Testis (tissue), 2 donors: ENCODE results near the gene DEFB115.

Experiments
- POLR2A ChIP-seq: fragments of 450-650 bp; IDR thresholded peaks from one replicate; pipeline ENCODE4 v1.6.1; 2017; ENCODE audit warnings: antibody characterized with exemption, mild to moderate bottlenecking, moderate library complexity
- TF ChIP-seq, protein P1 (sequence below), 3 experiments: fragments of 450-650 bp in 2 of 3; fragments of 200-600 bp in 1 of 3; sonication (generic) in 1 of 3; IDR thresholded peaks; one replicate each; pipeline ENCODE4 v1.5.1; 2016 to 2019; ENCODE audit warnings: antibody characterized with exemption in 3 of 3, mild to moderate bottlenecking in 2 of 3, moderate library complexity in 1 of 3

- TF ChIP-seq, protein P1, sequence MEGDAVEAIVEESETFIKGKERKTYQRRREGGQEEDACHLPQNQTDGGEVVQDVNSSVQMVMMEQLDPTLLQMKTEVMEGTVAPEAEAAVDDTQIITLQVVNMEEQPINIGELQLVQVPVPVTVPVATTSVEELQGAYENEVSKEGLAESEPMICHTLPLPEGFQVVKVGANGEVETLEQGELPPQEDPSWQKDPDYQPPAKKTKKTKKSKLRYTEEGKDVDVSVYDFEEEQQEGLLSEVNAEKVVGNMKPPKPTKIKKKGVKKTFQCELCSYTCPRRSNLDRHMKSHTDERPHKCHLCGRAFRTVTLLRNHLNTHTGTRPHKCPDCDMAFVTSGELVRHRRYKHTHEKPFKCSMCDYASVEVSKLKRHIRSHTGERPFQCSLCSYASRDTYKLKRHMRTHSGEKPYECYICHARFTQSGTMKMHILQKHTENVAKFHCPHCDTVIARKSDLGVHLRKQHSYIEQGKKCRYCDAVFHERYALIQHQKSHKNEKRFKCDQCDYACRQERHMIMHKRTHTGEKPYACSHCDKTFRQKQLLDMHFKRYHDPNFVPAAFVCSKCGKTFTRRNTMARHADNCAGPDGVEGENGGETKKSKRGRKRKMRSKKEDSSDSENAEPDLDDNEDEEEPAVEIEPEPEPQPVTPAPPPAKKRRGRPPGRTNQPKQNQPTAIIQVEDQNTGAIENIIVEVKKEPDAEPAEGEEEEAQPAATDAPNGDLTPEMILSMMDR (IDR thresholded peaks at IDR 0.05) = no peak
- no peak for TF ChIP-seq POLR2A
These were observed 20.5 kb upstream of the DEFB115 start for GRCh38 chr20:31236953-31237352.
